ENCODE results near the gene NEGR1. TPM values are rescaled to one million over a fixed set of nuclear protein-coding genes. Genes with fewer than 3 reads are reported as not detected.

The NEGR1 gene
- total and polyA plus RNA-seq, 7 donors: 0.69 to 69.2 (median 42.5) TPM

GRCh38 chr1:71583756-71584155 is 698.6 kb downstream of the NEGR1 start:
- 82 to 95% methylated on average over 2 of the region's 2 CpGs for WGBS, 2 donors
- Histone ChIP-seq H3K36me3 (no peaks in the 10 kb centered on the region), H3K4me3 (no peak overlapping the region), H3K4me1 (peaks cover 0 to 7% (median 6%) of the 10 kb centered on the region in 4 donors), H3K27ac (no peak overlapping the region), H3K27me3 (no peaks in the 10 kb centered on the region), H3K9me3 (no peaks in the 10 kb centered on the region)
- intact Hi-C loops (cut with DNase I): no loop called here
- TF ChIP-seq CTCF (IDR thresholded peaks at IDR 0.05): no peak
- DNase-seq: no peak

- WGBS, 2 donors: 70 to 85% methylated on average over 3 of the region's 3 CpGs
These were observed 699.7 kb downstream of the NEGR1 start for GRCh38 chr1:71582673-71583072.

GRCh38 chr1:71577451-71578131 is 704.7 kb downstream of the NEGR1 start:
- Histone ChIP-seq H3K27ac (no peak overlapping the region), H3K36me3 (no peaks in the 10 kb centered on the region), H3K27me3 (no peaks in the 10 kb centered on the region), H3K4me3 (no peak overlapping the region), H3K9me3 (no peaks in the 10 kb centered on the region), H3K4me1 (no peaks in the 10 kb centered on the region)
- intact Hi-C loops (cut with DNase I): no loop called here
- 77 to 84% methylated on average over 3 of the region's 3 CpGs for WGBS, 2 donors
- no peak for TF ChIP-seq CTCF (IDR thresholded peaks at IDR 0.05)
- TF ChIP-seq POLR2AphosphoS5 (IDR thresholded peaks at IDR 0.05): no peak
- no peak for TF ChIP-seq EP300 (IDR thresholded peaks at IDR 0.05)
- no peak for TF ChIP-seq POLR2A (IDR thresholded peaks at IDR 0.05)
- DNase-seq: no peak

More at GRCh38 chr1:71582673-71583072, 699.7 kb downstream of the NEGR1 start:
- Histone ChIP-seq H3K4me3 (no peak overlapping the region), H3K27me3 (no peaks in the 10 kb centered on the region), H3K36me3 (no peaks in the 10 kb centered on the region), H3K9me3 (no peaks in the 10 kb centered on the region), H3K4me1 (no peaks in the 10 kb centered on the region), H3K27ac (no peak overlapping the region)
- intact Hi-C loops (cut with DNase I): no loop called here
- DNase-seq: no peak
- TF ChIP-seq POLR2AphosphoS5 (IDR thresholded peaks at IDR 0.05): no peak
- no peak for TF ChIP-seq EP300 (IDR thresholded peaks at IDR 0.05)
- no peak for TF ChIP-seq CTCF (IDR thresholded peaks at IDR 0.05)

GRCh38 chr1:71572038-71572437 is 710.3 kb downstream of the NEGR1 start:
- H3K36me3 ChIP-seq: no peaks in the 10 kb centered on the region
- H3K4me1 ChIP-seq: no peaks in the 10 kb centered on the region
- H3K27me3 ChIP-seq: no peaks in the 10 kb centered on the region
- intact Hi-C loops (cut with DNase I): no loop called here
- no peak overlapping the region for H3K4me3 ChIP-seq
- TF ChIP-seq POLR2A (IDR thresholded peaks at IDR 0.05) (no peak), EP300 (IDR thresholded peaks at IDR 0.05) (no peak), POLR2AphosphoS5 (IDR thresholded peaks at IDR 0.05) (no peak)
- no peaks in the 10 kb centered on the region for H3K9me3 ChIP-seq
- WGBS, 2 donors: 70 to 75% methylated on average over 3 of the region's 3 CpGs
- DNase-seq: no peak
- H3K27ac ChIP-seq: no peak overlapping the region

- H3K27ac ChIP-seq: no peak overlapping the region
- TF ChIP-seq POLR2A (IDR thresholded peaks at IDR 0.05) (no peak), CTCF (IDR thresholded peaks at IDR 0.05) (no peak), POLR2AphosphoS5 (IDR thresholded peaks at IDR 0.05) (no peak), EP300 (IDR thresholded peaks at IDR 0.05) (no peak)
- 87 to 93% methylated on average over 1 of the region's 1 CpG for WGBS, 2 donors
- intact Hi-C loops (cut with DNase I): no loop called here
- no peaks in the 10 kb centered on the region for H3K9me3 ChIP-seq
- H3K36me3 ChIP-seq: no peaks in the 10 kb centered on the region
- peaks cover 0 to 24% (median 21%) of the 10 kb centered on the region in 4 donors for H3K4me1 ChIP-seq
- H3K27me3 ChIP-seq: no peaks in the 10 kb centered on the region
- no peak for DNase-seq
- no peak overlapping the region for H3K4me3 ChIP-seq
These were observed 715.9 kb downstream of the NEGR1 start for GRCh38 chr1:71566413-71566812.
